ENCODE data around the gene SMYD3. TPM values are rescaled to one million over a fixed set of nuclear protein-coding genes. Genes with fewer than 3 reads are reported as not detected.
A peak's percentile ranks its signal among the peaks of the same experiment; 100 is the strongest.

Gene SMYD3
- total and polyA plus RNA-seq, 2 of the 4 experiments (the other 2 are of a cell fraction) = 26.5 to 37.6 TPM

DNA sequence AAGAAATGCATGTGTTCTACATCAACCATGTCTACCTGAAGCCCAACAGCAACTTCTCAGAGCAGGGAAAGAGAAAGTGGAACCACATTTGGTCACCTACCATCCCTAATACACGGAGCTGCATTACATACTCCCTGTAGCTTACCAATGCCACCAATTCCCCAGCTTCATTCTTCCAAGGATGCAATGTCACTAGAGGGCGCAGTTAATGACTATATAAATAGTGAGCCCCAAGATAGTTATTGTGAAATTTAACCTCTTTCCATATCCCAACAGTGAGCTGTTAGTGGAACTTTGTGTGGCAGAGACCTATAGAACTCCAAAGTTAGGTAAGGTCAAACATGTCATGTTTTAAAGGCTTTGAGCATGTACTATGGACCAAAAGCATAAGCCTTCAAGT is 618.3 kb downstream of the SMYD3 start:
- Histone ChIP-seq H3K4ac (ENCODE audit: low read depth, low read length) (no peak overlapping the region), H3K4me2 (ENCODE audit: low read depth, low read length) (no peak overlapping the region), H2BK5ac (ENCODE audit: low read depth, low read length, poor library complexity, severe bottlenecking) (no peak overlapping the region), H3K18ac (ENCODE audit: low read depth, low read length) (no peak overlapping the region; the same call in 1 of the 2 replicates), H2BK15ac (ENCODE audit: low read depth, low read length) (no peak overlapping the region; the same call in 2 of the 3 replicates), H4K5ac (ENCODE audit: low read depth, low read length) (no peak overlapping the region), H2BK20ac (ENCODE audit: low read depth, low read length) (no peak overlapping the region; the same call in 1 of the 2 replicates), H3K79me1 (ENCODE audit: low read depth in 1 of 2, low read length in 2 of 2) (no peaks in the 10 kb centered on the region), H3K4me3 (ENCODE audit: insufficient read depth, low read depth, low read length) (no peak overlapping the region), H3K27ac (ENCODE audit: insufficient read depth, low read length) (no peak overlapping the region), H3K14ac (replicated peaks; ENCODE audit: low read depth, low read length) (no peak overlapping the region), H3K9ac (ENCODE audit: low read depth, low read length) (no peak overlapping the region), H2AK5ac (ENCODE audit: low read depth, low read length) (no peak overlapping the region; the same call in 1 of the 2 replicates), H3K23ac (ENCODE audit: low read depth, low read length) (no peak overlapping the region), H3K9me1 (ENCODE audit: insufficient read depth, low read length) (no peaks in the 10 kb centered on the region), H3K27me3 (ENCODE audit: control insufficient read depth, insufficient read depth, low read length) (no peaks in the 10 kb centered on the region), H3K36me3 (ENCODE audit: control insufficient read depth, insufficient read depth, low read length) (0 out of 2 replicates have a peak, but pooled peaks cover 2% of the 10 kb centered on the region), H3K9me3 (ENCODE audit: control insufficient read depth, insufficient read depth, low read length) (no peaks in the 10 kb centered on the region; the same call in 1 of the 2 replicates), H4K8ac (ENCODE audit: low read depth in 2 of 2, low read length in 2 of 2) (no peak overlapping the region), H3K4me1 (ENCODE audit: control insufficient read depth, insufficient read depth, low read length) (no peaks in the 10 kb centered on the region), H3K56ac (ENCODE audit: extremely low read depth, insufficient read depth, low read length) (no peak overlapping the region), H2AK9ac (replicated peaks; ENCODE audit: low read depth, low read length, poor library complexity) (no peak overlapping the region), H4K91ac (ENCODE audit: insufficient read depth, low read depth, low read length) (no peak overlapping the region), H4K20me1 (ENCODE audit: insufficient read depth, low read length) (no peaks in the 10 kb centered on the region), H2BK120ac (ENCODE audit: low read depth, low read length) (no peak overlapping the region), H2AFZ (replicated peaks; ENCODE audit: low read length, poor library complexity) (no peak overlapping the region)
- intact Hi-C loops (cut with micrococcal nuclease) = no loop called here
- POLR2A ChIA-PET (ENCODE audit: unreplicated experiment) = no interaction called here
- DNase-seq (peak; percentile 41), ATAC-seq (ENCODE audit: low read depth) (peak; percentile 49)
- no CpG with 5 or more reads among the region's 2 CpGs for WGBS, 2 experiments (ENCODE audit: extremely low coverage in 2 of 2, insufficient read length in 1 of 2)
- in situ Hi-C loops (cut with MboI; ENCODE audit: low sequenced_read_pairs) = no loop called here
- no TSS peak for BruUV-seq (replicated peaks)
- CTCF ChIA-PET = interaction anchor here (0.9 to 1.5 kb wide), 4 partner anchors 10 to 24 kb away, joined by 3 to 4 read pairs (median 4); no protein-coding TSS in a partner anchor
- TF ChIP-seq RAD21 (IDR thresholded peaks at IDR 0.05; ENCODE audit: low read length) (peak; percentile 26; the same call in 1 of the 2 replicates), CEBPB (IDR thresholded peaks at IDR 0.05; ENCODE audit: low read depth, low read length) (peak; percentile 61; the same call in 1 of the 2 replicates), RFX5 (IDR thresholded peaks at IDR 0.05; ENCODE audit: low read depth, low read length) (no peak), SMC3 (IDR thresholded peaks at IDR 0.05; ENCODE audit: low read depth, low read length) (peak; percentile 30)
- TF ChIP-seq, protein P1, sequence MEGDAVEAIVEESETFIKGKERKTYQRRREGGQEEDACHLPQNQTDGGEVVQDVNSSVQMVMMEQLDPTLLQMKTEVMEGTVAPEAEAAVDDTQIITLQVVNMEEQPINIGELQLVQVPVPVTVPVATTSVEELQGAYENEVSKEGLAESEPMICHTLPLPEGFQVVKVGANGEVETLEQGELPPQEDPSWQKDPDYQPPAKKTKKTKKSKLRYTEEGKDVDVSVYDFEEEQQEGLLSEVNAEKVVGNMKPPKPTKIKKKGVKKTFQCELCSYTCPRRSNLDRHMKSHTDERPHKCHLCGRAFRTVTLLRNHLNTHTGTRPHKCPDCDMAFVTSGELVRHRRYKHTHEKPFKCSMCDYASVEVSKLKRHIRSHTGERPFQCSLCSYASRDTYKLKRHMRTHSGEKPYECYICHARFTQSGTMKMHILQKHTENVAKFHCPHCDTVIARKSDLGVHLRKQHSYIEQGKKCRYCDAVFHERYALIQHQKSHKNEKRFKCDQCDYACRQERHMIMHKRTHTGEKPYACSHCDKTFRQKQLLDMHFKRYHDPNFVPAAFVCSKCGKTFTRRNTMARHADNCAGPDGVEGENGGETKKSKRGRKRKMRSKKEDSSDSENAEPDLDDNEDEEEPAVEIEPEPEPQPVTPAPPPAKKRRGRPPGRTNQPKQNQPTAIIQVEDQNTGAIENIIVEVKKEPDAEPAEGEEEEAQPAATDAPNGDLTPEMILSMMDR (conservative IDR thresholded peaks at IDR 0.05; ENCODE audit: low read depth, low read length) = peak; percentile 41
- dilution Hi-C loops (cut with HindIII; ENCODE audit: low sequenced_read_pairs, unreplicated experiment) = no loop called here
